ENCODE measurements around the gene CELF3. TPM values are rescaled to one million over a fixed set of nuclear protein-coding genes. Genes with fewer than 3 reads are reported as not detected.

Gene CELF3
- total and polyA plus RNA-seq, 8 donors, result 0.73 to 39.1 (median 1.2) TPM; not detected in 1

GRCh38 chr1:151718666-151719065 is 2.1 kb upstream of the CELF3 start:
- no peak for DNase-seq
- TF ChIP-seq POLR2A (IDR thresholded peaks at IDR 0.05), result no peak
- no peak for TF ChIP-seq EP300 (IDR thresholded peaks at IDR 0.05)
- TF ChIP-seq CTCF (IDR thresholded peaks at IDR 0.05), result no peak
- TF ChIP-seq POLR2AphosphoS5 (IDR thresholded peaks at IDR 0.05), result no peak
- no peaks in the 10 kb centered on the region for H3K9me3 ChIP-seq
- intact Hi-C loops (cut with DNase I; ENCODE audit: low total_unique reads), result no loop called here
- H3K4me3 ChIP-seq, result no peak overlapping the region
- H3K36me3 ChIP-seq, result no peaks in the 10 kb centered on the region
- no peak overlapping the region for H3K27ac ChIP-seq
- WGBS, 5 donors, result 69 to 87% (median 86%) methylated on average over 4 of the region's 4 CpGs
- peaks cover 28 to 46% (median 38%) of the 10 kb centered on the region in 4 donors for H3K4me1 ChIP-seq
- H3K27me3 ChIP-seq, result peaks cover 0 to 58% (median 25%) of the 10 kb centered on the region in 3 donors

GRCh38 chr1:151718011-151718431 is 1.4 kb upstream of the CELF3 start:
- no peaks in the 10 kb centered on the region for H3K36me3 ChIP-seq
- no peak overlapping the region for H3K4me3 ChIP-seq
- H3K27ac ChIP-seq, result no peak overlapping the region
- WGBS, 5 donors, result 29 to 48% (median 40%) methylated on average over 4 of the region's 4 CpGs
- H3K27me3 ChIP-seq, result peaks cover 0 to 51% (median 25%) of the 10 kb centered on the region in 3 donors
- TF ChIP-seq EP300 (IDR thresholded peaks at IDR 0.05) (no peak), POLR2AphosphoS5 (IDR thresholded peaks at IDR 0.05) (no peak)
- no peaks in the 10 kb centered on the region for H3K9me3 ChIP-seq
- intact Hi-C loops (cut with DNase I; ENCODE audit: low total_unique reads), result no loop called here
- DNase-seq, result no peak
- peaks cover 28 to 46% (median 38%) of the 10 kb centered on the region in 4 donors for H3K4me1 ChIP-seq

- Histone ChIP-seq H3K4me3 (peak overlapping the region; percentile 9 to 27 (median 14)), H3K27ac (peak overlapping the region in 1 of 5 donors; percentile 20)
Measured at GRCh38 chr1:151716405-151716762, 219 bp downstream of the CELF3 start.

GRCh38 chr1:151715726-151716404 is 738 bp downstream of the CELF3 start:
- H3K27me3 ChIP-seq, result peaks cover 0 to 57% (median 25%) of the 10 kb centered on the region in 3 donors
- H3K4me3 ChIP-seq, result peak overlapping the region in 2 of 4 donors; percentile 14 to 27
- peaks cover 18 to 32% (median 26%) of the 10 kb centered on the region in 4 donors for H3K4me1 ChIP-seq
- 36 to 47% (median 42%) methylated on average over 16 to 17 of the region's 17 CpGs for WGBS, 5 donors
- TF ChIP-seq EP300 (IDR thresholded peaks at IDR 0.05) (no peak), POLR2A (IDR thresholded peaks at IDR 0.05) (no peak), CTCF (IDR thresholded peaks at IDR 0.05) (no peak), POLR2AphosphoS5 (IDR thresholded peaks at IDR 0.05) (no peak)
- no peaks in the 10 kb centered on the region for H3K9me3 ChIP-seq
- no peaks in the 10 kb centered on the region for H3K36me3 ChIP-seq
- intact Hi-C loops (cut with DNase I; ENCODE audit: low total_unique reads), result no loop called here
- peak in 1 of 2 donors; percentile 68 for DNase-seq
- H3K27ac ChIP-seq, result peak overlapping the region in 1 of 5 donors; percentile 20

More at GRCh38 chr1:151716405-151716762, 219 bp downstream of the CELF3 start:
- H3K27me3 ChIP-seq, result peaks cover 0 to 57% (median 25%) of the 10 kb centered on the region in 3 donors
- TF ChIP-seq EP300 (IDR thresholded peaks at IDR 0.05), result no peak
- TF ChIP-seq POLR2A (IDR thresholded peaks at IDR 0.05), result no peak
- no peak for DNase-seq
- H3K36me3 ChIP-seq, result no peaks in the 10 kb centered on the region
- peaks cover 22 to 36% (median 30%) of the 10 kb centered on the region in 4 donors for H3K4me1 ChIP-seq
- 7 to 28% (median 12%) methylated on average over 5 to 11 of the region's 11 CpGs for WGBS, 5 donors
- intact Hi-C loops (cut with DNase I; ENCODE audit: low total_unique reads), result no loop called here
- H3K9me3 ChIP-seq, result no peaks in the 10 kb centered on the region

GRCh38 chr1:151714820-151715725 is 1.5 kb downstream of the CELF3 start:
- peak overlapping the region in 1 of 4 donors; percentile 27 for H3K4me3 ChIP-seq

More at GRCh38 chr1:151714820-151715725, 1.5 kb downstream of the CELF3 start:
- H3K27ac ChIP-seq, result no peak overlapping the region
- no peaks in the 10 kb centered on the region for H3K9me3 ChIP-seq
- H3K27me3 ChIP-seq, result peaks cover 0 to 57% (median 25%) of the 10 kb centered on the region in 3 donors
- peaks cover 12 to 24% (median 18%) of the 10 kb centered on the region in 4 donors for H3K4me1 ChIP-seq
- WGBS, 5 donors, result 56 to 79% (median 72%) methylated on average over 10 of the region's 10 CpGs
- intact Hi-C loops (cut with DNase I; ENCODE audit: low total_unique reads), result no loop called here
- TF ChIP-seq EP300 (IDR thresholded peaks at IDR 0.05) (no peak), POLR2AphosphoS5 (IDR thresholded peaks at IDR 0.05) (no peak), POLR2A (IDR thresholded peaks at IDR 0.05) (no peak), CTCF (IDR thresholded peaks at IDR 0.05) (no peak)
- DNase-seq, result no peak
- H3K36me3 ChIP-seq, result no peaks in the 10 kb centered on the region

Measured in stomach (tissue), 9 donors.